Hepatocyte (in vitro differentiated cells): ENCODE measurements around the gene CBX4. TPM values are rescaled to one million over a fixed set of nuclear protein-coding genes. Genes with fewer than 3 reads are reported as not detected.

Experiments used
- DNase-seq: peaks from one replicate; pipeline ENCODE4 v3.0.0-alpha.2; 2016; ENCODE audit warnings: low spot score
- H2AFZ ChIP-seq: fragments of 200-600 bp; sonication (generic); 2 replicates; pipeline ENCODE4 v1.6.0; 2016; ENCODE audit warnings: antibody characterized with exemption, mild to moderate bottlenecking
- H3K27ac ChIP-seq: fragments of 200-600 bp; sonication (generic); 2 replicates; pipeline ENCODE4 v1.5.1; 2016; ENCODE audit warnings: mild to moderate bottlenecking
- H3K27me3 ChIP-seq: fragments of 200-600 bp; sonication (generic); 2 replicates; pipeline ENCODE4 v1.6.1; 2016
- H3K36me3 ChIP-seq: fragments of 200-600 bp; sonication (generic); replicated peaks from 2 replicates; pipeline ENCODE4 v1.5.1; 2016; ENCODE audit warnings: low read depth; ENCODE audit not compliant: insufficient read depth
- H3K4me1 ChIP-seq: fragments of 200-600 bp; sonication (generic); 2 replicates; pipeline ENCODE4 v1.5.1; 2016; ENCODE audit warnings: mild to moderate bottlenecking, moderate library complexity; ENCODE audit not compliant: insufficient read depth
- H3K4me2 ChIP-seq: fragments of 200-600 bp; sonication (generic); 2 replicates; pipeline ENCODE4 v1.6.0; 2016
- H3K4me3 ChIP-seq: fragments of 200-600 bp; sonication (generic); 2 replicates; pipeline ENCODE4 v1.5.1; 2016; ENCODE audit warnings: mild to moderate bottlenecking
- H3K79me2 ChIP-seq: fragments of 200-600 bp; sonication (generic); 2 replicates; pipeline ENCODE4 v1.6.0; 2017; ENCODE audit warnings: mild to moderate bottlenecking
- H3K9me2 ChIP-seq: fragments of 200-600 bp; sonication (generic); replicated peaks from 2 replicates; pipeline ENCODE4 v1.6.0; 2017; ENCODE audit warnings: mild to moderate bottlenecking; ENCODE audit not compliant: insufficient read depth
- H3K9me3 ChIP-seq: fragments of 200-600 bp; sonication (generic); 2 replicates; pipeline ENCODE4 v1.5.1; 2016; ENCODE audit warnings: low read depth, mild to moderate bottlenecking
- H4K20me1 ChIP-seq: fragments of 200-600 bp; sonication (generic); 2 replicates; pipeline ENCODE4 v1.6.0; 2016; ENCODE audit warnings: mild to moderate bottlenecking; ENCODE audit not compliant: insufficient read depth, poor library complexity, severe bottlenecking
- EZH2 ChIP-seq: fragments of 200-600 bp; sonication (generic); IDR thresholded peaks from 2 replicates; pipeline ENCODE4 v1.6.1; 2016; ENCODE audit warnings: antibody characterized with exemption, mild to moderate bottlenecking, borderline replicate concordance
- EZH2phosphoT487 ChIP-seq: fragments of 200-600 bp; sonication (generic); IDR thresholded peaks from one replicate; pipeline ENCODE4 v1.6.1; 2018; ENCODE audit warnings: antibody characterized with exemption, mild to moderate bottlenecking, low read depth, moderate library complexity; ENCODE audit not compliant: unreplicated experiment, severe bottlenecking
- WGBS: methylation state at CpG from one replicate; pipeline ENCODE4 v1.1.6; 2016; ENCODE audit warnings: low lambda C conversion rate; ENCODE audit errors: missing lambda C conversion rate; 5-methylcytosine and 5-hydroxymethylcytosine counted together
- polyA plus RNA-seq: library from polyadenylated mRNA; unstranded; fragments of >200 nt; fragmentation: Nextera tagmentation; extraction: Ambion mirVana; gene quantifications from 2 replicates; pipeline ENCODE4 v1.2.1, GENCODE V29; 2016
- total RNA-seq: library from RNA; depleted of rRNA; stranded (reverse); fragments of >200 nt; gene quantifications from 2 replicates; pipeline ENCODE4 v1.2.3, GENCODE V29; 2014
- TF ChIP-seq, protein P1 (sequence below): fragments of 200-600 bp; sonication (generic); IDR thresholded peaks from 2 replicates; pipeline ENCODE4 v1.5.1; 2016; ENCODE audit warnings: antibody characterized with exemption, mild to moderate bottlenecking; ENCODE audit not compliant: poor library complexity

The CBX4 gene
- total and polyA plus RNA-seq, 2 experiments from 2014 or later, result 56.1 to 86.7 TPM

DNA sequence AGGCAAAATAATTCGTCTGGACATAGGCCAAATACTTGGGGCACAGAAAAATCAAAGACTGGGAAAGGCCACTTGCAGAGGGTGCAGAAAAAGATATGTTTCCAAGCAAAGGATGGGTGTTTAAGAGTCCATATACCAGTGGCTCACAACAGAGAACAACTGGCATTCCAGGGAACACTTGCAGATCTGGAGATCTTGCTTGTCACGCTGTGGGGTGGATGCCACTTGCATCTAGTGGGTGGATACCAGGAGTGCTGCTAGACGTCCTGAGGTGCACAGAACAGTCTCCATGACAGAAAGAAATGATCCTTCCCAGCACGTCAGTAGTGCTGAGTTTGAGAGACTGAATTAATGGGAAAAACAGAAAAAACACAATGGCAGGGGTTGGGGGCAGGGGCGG lies 50.8 kb downstream of the CBX4 start:
- Histone ChIP-seq H2AFZ (no peak overlapping the region), H3K9me3 (no peaks in the 10 kb centered on the region), H3K79me2 (no peaks in the 10 kb centered on the region), H3K27me3 (peaks cover 67% of the 10 kb centered on the region), H3K4me1 (peaks cover 24% of the 10 kb centered on the region), H3K9me2 (no peaks in the 10 kb centered on the region), H3K27ac (no peak overlapping the region), H3K4me3 (no peak overlapping the region), H3K4me2 (no peak overlapping the region), H3K36me3 (no peaks in the 10 kb centered on the region), H4K20me1 (no peaks in the 10 kb centered on the region)
- TF ChIP-seq EZH2phosphoT487, result no peak
- no peak for DNase-seq
- WGBS, result 62% methylated on average over 5 of the region's 5 CpGs

DNA sequence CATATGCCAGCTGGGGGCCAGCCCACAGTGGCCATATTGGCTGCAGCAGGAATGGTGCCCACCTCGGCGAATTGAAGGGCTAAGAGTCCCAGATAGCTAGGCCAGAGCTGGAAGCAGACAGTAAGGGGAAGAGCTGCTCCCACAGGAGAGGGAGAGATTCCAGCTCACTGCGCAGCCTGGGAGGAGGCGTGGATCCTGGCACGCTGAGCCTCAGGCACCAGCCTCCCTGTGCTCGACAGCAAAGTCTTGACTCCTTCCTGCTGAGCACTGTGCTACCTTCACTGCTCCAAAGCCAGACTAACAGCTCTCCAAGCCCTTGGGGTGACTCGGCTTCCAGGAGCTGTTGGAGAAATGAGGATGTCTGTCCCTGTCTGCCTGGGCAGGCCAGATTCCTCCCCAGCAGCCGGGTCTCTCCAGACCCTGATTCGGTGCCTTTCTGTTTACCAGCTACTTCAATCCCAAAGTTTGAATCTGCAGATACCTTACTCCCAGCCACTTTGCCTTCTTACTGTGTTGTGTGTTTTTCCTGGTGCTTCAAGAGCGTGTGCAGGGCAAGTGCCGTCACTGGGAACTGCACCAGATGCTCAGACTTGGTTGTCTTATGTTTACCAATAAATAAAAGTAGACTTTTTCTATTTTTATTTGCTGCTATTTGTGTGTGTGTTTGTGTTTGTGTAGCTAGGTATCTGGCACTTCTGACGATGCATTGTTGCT lies 52.2 kb downstream of the CBX4 start:
- peaks cover 21% of the 10 kb centered on the region for H3K4me1 ChIP-seq
- no peaks in the 10 kb centered on the region for H3K9me3 ChIP-seq
- peaks cover 53% of the 10 kb centered on the region for H3K27me3 ChIP-seq
- H4K20me1 ChIP-seq, result no peaks in the 10 kb centered on the region
- WGBS, result 93% methylated on average over 12 of the region's 12 CpGs
- DNase-seq, result no peak
- H3K4me2 ChIP-seq, result no peak overlapping the region
- TF ChIP-seq EZH2phosphoT487 (no peak), EZH2 (no peak)
- TF ChIP-seq, protein P1, sequence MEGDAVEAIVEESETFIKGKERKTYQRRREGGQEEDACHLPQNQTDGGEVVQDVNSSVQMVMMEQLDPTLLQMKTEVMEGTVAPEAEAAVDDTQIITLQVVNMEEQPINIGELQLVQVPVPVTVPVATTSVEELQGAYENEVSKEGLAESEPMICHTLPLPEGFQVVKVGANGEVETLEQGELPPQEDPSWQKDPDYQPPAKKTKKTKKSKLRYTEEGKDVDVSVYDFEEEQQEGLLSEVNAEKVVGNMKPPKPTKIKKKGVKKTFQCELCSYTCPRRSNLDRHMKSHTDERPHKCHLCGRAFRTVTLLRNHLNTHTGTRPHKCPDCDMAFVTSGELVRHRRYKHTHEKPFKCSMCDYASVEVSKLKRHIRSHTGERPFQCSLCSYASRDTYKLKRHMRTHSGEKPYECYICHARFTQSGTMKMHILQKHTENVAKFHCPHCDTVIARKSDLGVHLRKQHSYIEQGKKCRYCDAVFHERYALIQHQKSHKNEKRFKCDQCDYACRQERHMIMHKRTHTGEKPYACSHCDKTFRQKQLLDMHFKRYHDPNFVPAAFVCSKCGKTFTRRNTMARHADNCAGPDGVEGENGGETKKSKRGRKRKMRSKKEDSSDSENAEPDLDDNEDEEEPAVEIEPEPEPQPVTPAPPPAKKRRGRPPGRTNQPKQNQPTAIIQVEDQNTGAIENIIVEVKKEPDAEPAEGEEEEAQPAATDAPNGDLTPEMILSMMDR, result no peak
- H3K4me3 ChIP-seq, result no peak overlapping the region
- no peak overlapping the region for H2AFZ ChIP-seq
- no peaks in the 10 kb centered on the region for H3K9me2 ChIP-seq
- no peaks in the 10 kb centered on the region for H3K36me3 ChIP-seq
- no peaks in the 10 kb centered on the region for H3K79me2 ChIP-seq
- no peak overlapping the region for H3K27ac ChIP-seq

GRCh38 chr17:79785900-79786810 lies 53.1 kb downstream of the CBX4 start:
- H3K79me2 ChIP-seq, result no peaks in the 10 kb centered on the region
- peaks cover 44% of the 10 kb centered on the region for H3K27me3 ChIP-seq
- H3K4me3 ChIP-seq, result no peak overlapping the region
- H2AFZ ChIP-seq, result no peak overlapping the region
- no peak overlapping the region for H3K4me2 ChIP-seq
- DNase-seq, result no peak
- 95% methylated on average over 15 of the region's 15 CpGs for WGBS
- TF ChIP-seq EZH2phosphoT487 (no peak), EZH2 (no peak)
- TF ChIP-seq, protein P1, result no peak
- H4K20me1 ChIP-seq, result no peaks in the 10 kb centered on the region
- no peak overlapping the region for H3K27ac ChIP-seq
- H3K9me2 ChIP-seq, result no peaks in the 10 kb centered on the region
- no peaks in the 10 kb centered on the region for H3K9me3 ChIP-seq
- H3K4me1 ChIP-seq, result peaks cover 14% of the 10 kb centered on the region
- H3K36me3 ChIP-seq, result no peaks in the 10 kb centered on the region
